GM21390 (cell line): ENCODE measurements around the gene SLC25A43.
"Not testable (repeated sequence)": the region's sequence is repeated elsewhere in the genome, so short reads cannot be mapped to it uniquely, and the experiment has no call there.

Source experiments
- ATAC-seq: cut with Tn5 transposase; IDR thresholded peaks from one replicate; pipeline ENCODE4 v1.9.1; 2021; ENCODE audit not compliant: unreplicated experiment

The SLC25A43 gene

GRCh38 chrX:119398974-119399771 is at the start of gene SLC25A43:
Gene SLC25A43, plus strand, starts transcription at chrX:119399336. Its CDS starts 68 bp downstream, at chrX:119399404.
- ATAC-seq = peak; percentile 94

DNA sequence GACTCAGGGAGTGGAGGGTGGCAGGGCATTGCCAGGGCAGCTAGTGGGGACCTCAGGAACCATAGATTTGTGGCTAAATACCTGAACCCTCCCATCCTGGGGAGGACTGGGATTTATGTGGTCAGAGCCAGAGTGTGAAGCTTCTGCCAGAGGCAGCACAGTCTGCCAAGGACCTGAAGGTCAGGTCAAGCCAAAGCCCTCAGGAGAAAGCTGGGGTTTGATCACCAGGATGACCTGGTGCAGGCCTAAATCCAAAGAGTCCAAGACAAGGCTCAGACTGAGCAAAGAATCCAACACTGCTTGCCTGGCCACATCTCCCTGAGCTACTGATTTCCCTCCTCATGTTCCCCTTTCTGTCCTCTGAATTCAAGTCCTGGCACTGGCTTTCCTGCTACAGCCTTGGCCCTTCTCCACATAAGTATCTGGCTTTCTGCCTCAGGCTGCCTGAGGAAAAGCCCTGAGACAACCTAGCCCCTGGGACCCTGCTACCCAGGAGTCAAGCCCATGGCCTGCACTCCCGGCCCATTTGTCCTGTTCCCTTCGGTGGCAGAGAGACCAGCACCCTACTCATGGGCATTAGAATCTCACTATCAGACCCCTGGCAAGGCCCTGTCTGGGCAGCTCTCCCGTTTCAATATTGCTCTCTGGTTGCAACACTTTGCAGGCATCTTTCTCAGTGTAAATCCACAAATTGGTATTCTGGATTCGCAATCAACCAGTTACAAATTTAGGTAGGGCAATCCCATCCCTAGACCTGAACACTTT is 39.3 kb upstream of the SLC25A43 start:
- no peak for ATAC-seq

DNA sequence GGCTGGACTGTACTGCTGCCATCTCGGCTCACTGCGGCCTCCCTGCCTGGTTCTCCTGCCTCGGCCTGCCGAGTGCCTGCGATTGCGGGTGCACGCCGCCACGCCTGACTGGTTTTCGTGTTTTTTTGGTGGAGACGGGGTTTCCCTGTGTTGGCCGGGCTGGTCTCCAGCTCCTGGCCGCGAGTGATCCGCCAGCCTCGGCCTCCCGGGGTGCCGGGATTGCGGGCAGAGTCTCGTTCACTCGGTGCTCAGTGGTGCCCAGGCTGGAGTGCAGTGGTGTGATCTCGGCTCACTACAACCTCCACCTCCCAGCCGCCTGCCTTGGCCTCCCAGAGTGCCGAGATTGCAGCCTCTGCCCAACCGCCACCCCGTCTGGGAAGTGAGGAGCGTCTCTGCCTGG is 37.7 kb upstream of the SLC25A43 start:
- ATAC-seq = not testable (repeated sequence)

DNA sequence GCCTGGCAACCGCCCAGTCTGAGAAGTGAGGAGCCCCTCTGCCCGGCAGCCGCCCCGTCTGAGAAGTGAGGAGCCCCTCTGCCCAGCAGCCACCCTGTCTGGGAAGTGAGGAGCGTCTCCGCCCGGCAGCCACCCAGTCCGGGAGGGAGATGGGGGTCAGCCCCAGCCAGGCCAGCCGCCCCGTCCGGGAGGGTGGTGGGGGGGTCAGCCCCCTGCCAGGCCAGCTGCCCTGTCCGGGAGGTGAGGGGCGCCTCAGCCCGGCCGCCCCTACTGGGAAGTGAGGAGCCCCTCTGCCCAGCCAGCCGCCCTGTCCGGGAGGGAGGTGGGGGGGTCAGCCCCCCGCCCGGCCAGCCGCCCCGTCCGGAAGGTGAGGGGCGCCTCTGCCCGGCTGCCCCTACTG is 37.1 kb upstream of the SLC25A43 start:
- ATAC-seq = not testable (repeated sequence)

DNA sequence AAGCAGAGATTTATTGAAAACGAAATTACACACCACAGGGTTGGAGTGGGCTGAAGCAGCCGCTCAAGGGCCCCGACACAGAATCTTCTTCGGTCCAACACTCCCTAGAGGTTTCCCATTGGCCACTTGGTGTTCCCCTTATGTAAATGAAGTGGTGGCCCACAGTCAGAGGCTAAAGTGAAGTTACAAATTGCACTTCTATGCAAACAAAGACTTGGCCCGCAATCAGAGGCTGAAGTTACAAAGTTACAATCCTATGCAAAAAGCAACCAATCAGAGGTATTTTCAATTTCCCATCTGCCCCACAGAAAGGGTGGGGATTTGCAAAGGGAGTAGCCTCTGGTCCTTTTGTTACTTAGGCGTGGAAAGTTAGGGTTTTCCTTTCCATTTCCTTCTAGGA is 35.7 kb upstream of the SLC25A43 start:
- no peak for ATAC-seq

GRCh38 chrX:119371861-119372260 is 27.3 kb upstream of the SLC25A43 start:
- ATAC-seq = not testable (repeated sequence)

DNA sequence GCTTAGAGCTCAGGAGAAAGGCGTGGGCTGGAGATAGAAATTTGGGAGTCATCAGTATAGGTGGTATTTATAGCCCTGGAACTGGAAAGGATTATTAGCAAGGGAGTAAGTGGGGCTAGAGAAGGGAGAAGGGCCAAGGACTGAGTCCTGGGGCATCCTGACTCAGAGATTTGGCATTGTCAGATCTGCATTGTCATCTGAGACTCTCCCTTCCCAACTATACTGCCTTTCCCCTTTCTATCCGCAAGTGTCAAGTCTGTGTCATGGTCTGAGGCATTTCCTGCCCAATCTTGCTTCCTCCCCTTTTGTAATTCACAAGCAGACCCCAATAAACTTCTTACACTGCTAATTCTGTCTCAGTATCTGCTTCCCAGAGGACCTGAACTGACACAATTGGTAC is 24.4 kb upstream of the SLC25A43 start:
- ATAC-seq = no peak

DNA sequence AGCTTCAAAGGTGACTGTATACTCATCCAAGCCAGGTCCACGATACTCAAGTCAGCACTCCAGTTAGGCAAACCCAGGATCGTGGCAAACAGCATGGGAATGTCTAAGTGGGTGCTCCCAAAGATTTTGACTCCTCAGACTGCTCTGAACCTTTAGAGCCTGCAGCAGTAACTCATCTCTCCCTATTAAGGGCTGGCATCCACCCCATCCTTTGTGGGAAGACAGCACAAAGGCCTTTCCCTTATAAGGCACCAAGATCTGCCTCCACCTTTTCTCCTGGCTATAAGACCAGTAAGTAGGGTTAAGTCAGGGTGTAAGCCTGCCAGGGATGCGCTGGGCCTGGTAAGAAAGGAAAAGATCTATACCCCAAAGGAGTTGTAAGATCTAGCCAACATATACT is 23.6 kb upstream of the SLC25A43 start:
- ATAC-seq = no peak

DNA sequence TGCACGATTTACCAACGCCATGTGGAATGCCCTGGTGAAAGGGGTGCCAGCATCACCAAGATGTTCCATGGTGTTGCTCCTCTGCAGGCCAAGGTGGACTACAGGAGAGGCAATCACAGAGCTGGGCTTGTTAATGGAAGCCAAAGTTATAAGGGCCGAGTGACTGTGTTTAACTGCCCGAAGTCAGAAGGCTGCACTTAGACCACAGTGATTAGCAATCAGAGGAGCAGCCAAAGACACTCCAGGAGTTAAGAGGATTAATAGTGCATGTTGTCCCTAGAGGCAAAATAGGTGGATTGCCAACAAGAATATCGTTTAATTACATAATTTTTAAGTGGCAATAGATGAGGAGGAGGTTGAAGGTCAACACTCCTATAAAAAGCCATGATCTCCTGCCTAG is 22.8 kb upstream of the SLC25A43 start:
- ATAC-seq = no peak

DNA sequence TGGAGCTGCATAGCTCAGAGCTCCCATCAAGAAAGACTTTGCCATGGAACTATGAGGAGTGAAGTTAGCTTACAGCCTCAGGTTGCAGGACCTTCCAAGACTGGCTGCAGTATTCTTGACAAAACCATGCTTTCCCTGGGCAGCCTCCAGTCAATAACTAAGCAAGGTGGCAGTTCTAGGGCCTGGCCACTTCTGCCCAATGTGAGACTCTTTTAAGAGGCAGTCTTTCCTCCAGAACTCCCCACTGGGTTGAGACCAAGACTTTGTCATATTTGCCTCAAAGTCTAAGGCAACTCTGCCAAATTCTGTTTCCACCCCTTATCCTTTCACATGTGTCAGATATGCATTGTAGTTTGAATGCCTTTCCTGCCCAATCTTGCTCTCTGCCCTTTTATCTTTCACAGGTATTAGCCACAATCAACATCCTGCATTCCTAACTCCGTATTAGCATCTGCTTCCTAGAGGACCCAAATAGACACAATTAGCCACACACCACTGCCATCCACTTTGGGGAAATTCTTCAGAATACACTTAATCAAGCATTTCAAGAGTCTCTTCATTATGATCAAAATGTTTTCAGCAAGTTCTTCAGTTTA is 17.7 kb upstream of the SLC25A43 start:
- no peak for ATAC-seq

DNA sequence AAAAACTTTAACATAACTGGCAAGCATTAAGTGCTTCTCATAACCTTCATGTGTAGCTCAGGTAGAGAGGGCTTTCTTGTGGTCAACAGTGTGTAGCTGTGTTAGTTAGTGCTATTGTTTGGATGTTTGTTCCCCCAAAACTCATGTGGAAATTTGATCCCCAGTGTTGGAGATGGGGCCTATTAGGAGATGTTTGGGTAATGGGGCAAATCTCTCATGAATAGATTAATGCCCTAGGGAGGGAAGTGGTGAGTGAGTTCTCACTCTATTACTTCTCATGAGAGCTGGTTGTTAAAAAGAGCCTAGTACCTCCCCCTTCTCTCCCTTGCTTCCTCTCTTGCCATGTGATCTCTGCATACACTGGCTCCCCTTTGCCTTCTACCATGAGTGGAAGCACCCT is 16.5 kb upstream of the SLC25A43 start:
- ATAC-seq = no peak

DNA sequence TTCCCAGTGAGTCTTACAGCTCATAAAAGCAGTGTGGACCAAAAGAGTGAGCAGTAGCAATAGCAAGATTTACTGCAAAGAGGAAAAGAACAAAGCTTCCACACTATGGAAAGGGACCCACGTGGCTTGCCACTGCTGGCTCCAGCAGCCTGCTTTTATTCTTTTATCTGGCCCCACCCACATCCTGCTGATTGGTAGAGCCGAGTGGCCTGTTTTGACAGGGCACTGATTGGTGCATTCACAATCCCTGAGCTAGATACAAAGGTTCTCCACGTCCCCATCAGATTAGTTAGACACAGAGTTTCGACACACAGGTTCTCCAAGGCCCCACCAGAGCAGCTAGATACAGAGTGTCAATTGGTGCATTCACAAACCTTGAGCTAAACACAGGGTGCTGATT is 12.5 kb upstream of the SLC25A43 start:
- not testable (repeated sequence) for ATAC-seq

DNA sequence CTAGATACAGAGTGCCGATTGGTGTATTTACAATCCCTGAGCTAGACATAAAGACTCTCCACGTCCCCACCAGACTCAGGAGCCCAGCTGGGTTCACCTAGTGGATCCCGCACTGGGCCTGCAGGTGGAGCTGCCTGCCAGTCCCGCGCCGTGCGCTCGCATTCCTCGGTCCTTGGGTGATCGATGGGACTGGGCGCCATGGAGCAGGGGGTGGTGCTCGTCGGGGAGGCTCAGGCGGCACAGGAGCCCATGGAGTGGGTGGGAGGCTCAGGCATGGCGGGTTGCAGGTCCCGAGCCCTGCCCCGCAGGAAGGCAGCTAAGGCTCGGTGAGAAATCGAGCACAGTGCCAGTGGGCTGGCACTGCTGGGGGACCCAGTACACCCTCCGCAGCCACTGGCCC is 11.7 kb upstream of the SLC25A43 start:
- ATAC-seq = not testable (repeated sequence)

DNA sequence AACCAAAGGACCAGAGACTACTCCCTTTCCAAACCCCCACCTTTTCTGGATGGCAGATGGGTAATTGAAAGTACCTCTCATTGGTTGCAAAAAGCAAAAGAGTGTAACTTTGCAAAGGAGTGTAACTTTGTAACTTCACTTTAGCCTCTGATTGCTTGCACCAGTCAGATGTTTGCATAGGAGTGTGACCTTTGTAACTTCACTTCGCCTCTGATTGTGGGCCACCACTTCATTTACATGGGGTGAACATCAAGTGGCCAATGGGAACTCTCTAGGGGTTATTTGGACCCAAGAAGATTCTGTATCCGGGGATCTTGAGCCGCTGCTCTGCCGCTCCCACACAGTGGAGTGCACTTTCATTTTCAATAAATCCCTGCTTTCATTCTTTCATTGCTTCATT is 9.9 kb upstream of the SLC25A43 start:
- ATAC-seq = no peak

- ATAC-seq = no peak
Observed at GRCh38 chrX:119389871-119390501, 9.2 kb upstream of the SLC25A43 start.

GRCh38 chrX:119391279-119391678 is 7.9 kb upstream of the SLC25A43 start:
- no peak for ATAC-seq

- ATAC-seq = no peak
Observed at GRCh38 chrX:119393144-119393543, 6.0 kb upstream of the SLC25A43 start.

DNA sequence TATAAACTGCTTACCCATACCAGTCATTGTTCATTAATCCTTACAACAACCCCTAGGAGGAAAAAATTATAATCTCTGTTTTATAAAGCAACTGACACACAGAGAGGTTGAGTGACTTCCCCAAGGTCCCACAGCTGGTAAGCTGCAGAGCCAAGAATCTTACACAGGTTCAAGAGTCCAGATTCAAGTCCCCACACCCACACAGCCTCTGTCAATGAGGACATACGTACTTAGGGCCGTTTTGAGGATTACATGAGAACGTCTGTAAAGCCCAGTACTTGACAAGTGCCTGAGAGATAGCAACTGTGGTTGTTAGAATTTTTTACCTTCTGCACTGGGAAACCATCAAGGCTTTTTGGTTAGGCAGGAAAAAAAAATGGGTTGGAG is 556 bp upstream of the SLC25A43 start:
- ATAC-seq = no peak

- peak; percentile 8 for ATAC-seq
Observed at GRCh38 chrX:119399772-119400101, 601 bp downstream of the SLC25A43 start.

DNA sequence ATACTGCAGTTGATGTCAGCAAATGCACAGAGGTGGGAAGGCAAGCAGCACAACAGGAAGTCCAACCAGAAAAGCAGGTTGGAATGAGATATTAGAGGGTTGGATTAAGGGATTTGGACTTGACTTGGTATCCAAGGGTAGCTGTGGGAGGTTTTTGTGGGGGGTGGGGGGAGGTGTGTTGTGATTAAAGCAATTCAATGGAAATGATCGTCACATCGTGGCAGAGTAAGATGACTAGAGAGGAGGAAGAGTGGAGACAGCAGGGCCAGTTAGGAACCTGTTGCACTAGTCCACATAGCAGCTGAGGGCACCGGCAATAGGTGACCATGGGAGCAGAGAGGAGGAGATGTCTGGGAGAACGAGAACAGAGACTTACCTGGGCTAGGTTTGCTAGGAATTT is 2.4 kb downstream of the SLC25A43 start:
- ATAC-seq = no peak

- no peak for ATAC-seq
Observed at GRCh38 chrX:119402588-119402987, 3.5 kb downstream of the SLC25A43 start.

GRCh38 chrX:119406776-119407175 is 7.6 kb downstream of the SLC25A43 start:
- ATAC-seq = no peak
